Tibial nerve (tissue), 4 donors: ENCODE results near the gene TRIM9. TPM values are rescaled to one million over a fixed set of nuclear protein-coding genes. Genes with fewer than 3 reads are reported as not detected.

Experiments
- DNase-seq, 2 donors: peaks; one replicate each; pipeline ENCODE4 v3.0.0-alpha.2; 2019; ENCODE audit warnings: low spot score in 2 of 2
- H3K27ac ChIP-seq, 4 donors: fragments of 200-600 bp; sonication (generic) in 3 of 4; one replicate each; pipeline ENCODE4 v1.5.1; 2017 to 2019; ENCODE audit warnings: mild to moderate bottlenecking in 1 of 4
- H3K27me3 ChIP-seq, 2 donors: fragments of 200-600 bp; sonication (generic) in 1 of 2; one replicate each; pipeline versions ENCODE4 v1.5.1 to v1.6.0; 2017 to 2019
- H3K36me3 ChIP-seq, 3 donors: fragments of 200-600 bp; sonication (generic); one replicate each; pipeline ENCODE4 v1.5.1; 2018 to 2019
- H3K4me1 ChIP-seq, 4 donors: fragments of 200-600 bp; sonication (generic) in 3 of 4; one replicate each; pipeline ENCODE4 v1.5.1; 2017 to 2019
- H3K4me3 ChIP-seq, 4 donors: fragments of 200-600 bp; sonication (generic) in 3 of 4; one replicate each; pipeline ENCODE4 v1.5.1; 2017 to 2019; ENCODE audit warnings: mild to moderate bottlenecking in 1 of 4, moderate library complexity in 1 of 4
- H3K9me3 ChIP-seq, 4 donors: fragments of 200-600 bp; sonication (generic) in 3 of 4; one replicate each; pipeline ENCODE4 v1.5.1; 2017 to 2019
- CTCF ChIP-seq, 5 experiments: fragments of 200-600 bp in 3 of 5; fragments of 450-650 bp in 2 of 5; sonication (generic) in 3 of 5; IDR thresholded peaks; one replicate each; pipeline ENCODE4 v1.5.1; 2016 to 2019; ENCODE audit warnings: antibody characterized with exemption in 5 of 5, mild to moderate bottlenecking in 3 of 5, moderate library complexity in 2 of 5
- EP300 ChIP-seq, 2 donors: sonication (generic); formaldehyde crosslinking; IDR thresholded peaks; one replicate each; pipeline ENCODE4 v1.6.1; 2017; ENCODE audit warnings: antibody characterized with exemption in 2 of 2, mild to moderate bottlenecking in 1 of 2
- POLR2A ChIP-seq, 2 donors: fragments of 450-650 bp; IDR thresholded peaks; one replicate each; pipeline ENCODE4 v1.6.1; 2017; ENCODE audit warnings: antibody characterized with exemption in 2 of 2, mild to moderate bottlenecking in 2 of 2, moderate library complexity in 2 of 2
- WGBS, 2 donors: methylation state at CpG; one replicate each; pipeline ENCODE4 v1.1.5; 2018; 5-methylcytosine and 5-hydroxymethylcytosine counted together
- total RNA-seq, 4 donors: library from RNA; depleted of rRNA; stranded (reverse); fragments of >200 nt; gene quantifications; one replicate each; pipeline ENCODE4 v1.1.0, GENCODE V29; 2016

The TRIM9 gene
- total RNA-seq, 4 donors from 2014 or later = 0.87 to 5.9 (median 4.9) TPM

GRCh38 chr14:51119411-51120051 is 24.6 kb upstream of the TRIM9 start:
- Histone ChIP-seq H3K4me3 (no peak overlapping the region), H3K9me3 (no peaks in the 10 kb centered on the region), H3K4me1 (peaks cover 0 to 9% (median 0%) of the 10 kb centered on the region in 4 donors), H3K27ac (no peak overlapping the region), H3K27me3 (no peaks in the 10 kb centered on the region), H3K36me3 (no peaks in the 10 kb centered on the region)
- 73 to 74% methylated on average over 4 of the region's 4 CpGs for WGBS, 2 donors
- no peak for DNase-seq
- TF ChIP-seq POLR2A (IDR thresholded peaks at IDR 0.05) = no peak
- no peak for TF ChIP-seq CTCF (IDR thresholded peaks at IDR 0.05)
- no peak for TF ChIP-seq EP300 (IDR thresholded peaks at IDR 0.05)

- Histone ChIP-seq H3K4me1 (peaks cover 0 to 9% (median 0%) of the 10 kb centered on the region in 4 donors), H3K27ac (no peak overlapping the region), H3K27me3 (no peaks in the 10 kb centered on the region), H3K9me3 (no peaks in the 10 kb centered on the region), H3K4me3 (no peak overlapping the region), H3K36me3 (no peaks in the 10 kb centered on the region)
- no peak for DNase-seq
- TF ChIP-seq EP300 (IDR thresholded peaks at IDR 0.05) (no peak), POLR2A (IDR thresholded peaks at IDR 0.05) (no peak), CTCF (IDR thresholded peaks at IDR 0.05) (no peak)
These were observed 24.1 kb upstream of the TRIM9 start for GRCh38 chr14:51118993-51119392.

- no peaks in the 10 kb centered on the region for H3K36me3 ChIP-seq
- no peaks in the 10 kb centered on the region for H3K9me3 ChIP-seq
- H3K4me3 ChIP-seq = no peak overlapping the region
- TF ChIP-seq CTCF (IDR thresholded peaks at IDR 0.05) = no peak
- no peak for TF ChIP-seq EP300 (IDR thresholded peaks at IDR 0.05)
- TF ChIP-seq POLR2A (IDR thresholded peaks at IDR 0.05) = no peak
- H3K4me1 ChIP-seq = peaks cover 0 to 9% (median 0%) of the 10 kb centered on the region in 4 donors
- no peaks in the 10 kb centered on the region for H3K27me3 ChIP-seq
- no peak overlapping the region for H3K27ac ChIP-seq
- DNase-seq = no peak
- 74 to 87% methylated on average over 1 of the region's 1 CpG for WGBS, 2 donors
These were observed 22.7 kb upstream of the TRIM9 start for GRCh38 chr14:51117593-51117992.

- Histone ChIP-seq H3K4me1 (peaks cover 0 to 9% (median 0%) of the 10 kb centered on the region in 4 donors), H3K4me3 (no peak overlapping the region), H3K36me3 (no peaks in the 10 kb centered on the region), H3K27ac (no peak overlapping the region), H3K9me3 (no peaks in the 10 kb centered on the region), H3K27me3 (no peaks in the 10 kb centered on the region)
- DNase-seq = no peak
- TF ChIP-seq CTCF (IDR thresholded peaks at IDR 0.05) = no peak
- TF ChIP-seq POLR2A (IDR thresholded peaks at IDR 0.05) = no peak
- TF ChIP-seq EP300 (IDR thresholded peaks at IDR 0.05) = no peak
- 83 to 95% methylated on average over 1 of the region's 1 CpG for WGBS, 2 donors
These were observed 21.8 kb upstream of the TRIM9 start for GRCh38 chr14:51116682-51117081.

GRCh38 chr14:51109651-51110050 is 14.7 kb upstream of the TRIM9 start:
- H3K4me1 ChIP-seq = no peaks in the 10 kb centered on the region
- H3K27me3 ChIP-seq = no peaks in the 10 kb centered on the region
- H3K27ac ChIP-seq = no peak overlapping the region
- H3K4me3 ChIP-seq = no peak overlapping the region
- DNase-seq = no peak
- H3K9me3 ChIP-seq = no peaks in the 10 kb centered on the region
- TF ChIP-seq CTCF (IDR thresholded peaks at IDR 0.05) = no peak
- TF ChIP-seq EP300 (IDR thresholded peaks at IDR 0.05) = no peak
- no peak for TF ChIP-seq POLR2A (IDR thresholded peaks at IDR 0.05)
- 47 to 49% methylated on average over 3 of the region's 3 CpGs for WGBS, 2 donors
- no peaks in the 10 kb centered on the region for H3K36me3 ChIP-seq
